ENCODE measurements around the gene TSGA10. TPM values are rescaled to one million over a fixed set of nuclear protein-coding genes. Genes with fewer than 3 reads are reported as not detected.
"Not testable (repeated sequence)": the region's sequence is repeated elsewhere in the genome, so short reads cannot be mapped to it uniquely, and the experiment has no call there.

The TSGA10 gene
- total and polyA plus RNA-seq, 2 donors (not counting 3 experiments of a cell fraction or from before 2014, with no cell fraction given): 0.12 to 2.7 TPM

DNA sequence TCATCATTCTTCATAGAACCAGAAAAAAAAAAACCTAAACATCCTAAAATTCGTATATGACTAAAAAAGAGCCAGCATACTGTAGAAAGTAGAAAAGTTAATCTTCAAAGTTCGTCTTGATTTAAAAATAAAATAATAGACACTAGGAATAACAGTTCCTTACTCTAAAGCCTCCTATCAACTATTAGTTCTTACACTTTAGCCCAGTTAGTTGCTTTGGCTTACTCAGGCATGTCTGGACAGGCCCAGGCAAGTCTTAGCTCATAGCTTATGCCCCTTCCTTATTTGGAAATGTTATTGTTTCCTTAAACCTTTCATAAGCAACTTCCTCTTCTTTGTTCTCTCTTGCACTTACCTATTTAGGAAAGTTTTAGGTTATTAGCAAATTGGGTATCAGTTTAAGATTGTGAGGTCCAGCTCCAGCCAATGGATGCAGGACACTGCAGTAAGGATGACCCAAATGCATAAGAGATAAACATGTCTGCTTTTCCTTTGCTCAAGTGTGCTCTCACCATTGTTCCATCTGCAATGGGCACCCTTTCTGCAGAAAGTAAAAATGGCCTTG, 113.9 kb downstream of the TSGA10 start:
- H3K9me3 ChIP-seq (replicated peaks; ENCODE audit: control insufficient read depth, insufficient read depth, low read length); H3K9me1 ChIP-seq (replicated peaks; ENCODE audit: control insufficient read depth, extremely low read depth, insufficient read depth, low read length); H3K4me3 ChIP-seq (replicated peaks in 1 of 3; ENCODE audit: insufficient read depth in 1 of 3, low read depth in 1 of 3, low read length in 3 of 3); H3K79me2 ChIP-seq (ENCODE audit: control insufficient read depth, insufficient read depth, low read length); BruUV-seq (replicated peaks); H3K27me3 ChIP-seq (ENCODE audit: control insufficient read depth in 2 of 2, insufficient read depth in 2 of 2, low read length in 2 of 2); H4K20me1 ChIP-seq (replicated peaks; ENCODE audit: control insufficient read depth, extremely low read depth, insufficient read depth, low read length); H3K9ac ChIP-seq (replicated peaks; ENCODE audit: extremely low read depth, insufficient read depth, low read length); POLR2A ChIA-PET; FAIRE-seq; H3K4me2 ChIP-seq (ENCODE audit: insufficient read depth, low read length); CTCF ChIA-PET; dilution Hi-C loops (cut with MboI; ENCODE audit: extremely low pct_ligation_motif_present, low sequenced_read_pairs); intact Hi-C loops (cut with micrococcal nuclease); H3K36me3 ChIP-seq (ENCODE audit: control insufficient read depth in 2 of 2, extremely low read depth in 1 of 2, insufficient read depth in 2 of 2, low read length in 2 of 2); H3K27ac ChIP-seq (ENCODE audit: insufficient read depth, low read depth, low read length); H3K4me1 ChIP-seq (ENCODE audit: control insufficient read depth, extremely low read depth, insufficient read depth, low read length): not testable (repeated sequence)
- DNase-seq (ENCODE audit: low read depth, low spot score): peak; percentile 29
- peak overlapping the region; percentile 3 for H2AFZ ChIP-seq (ENCODE audit: low read depth, low read length)

DNA sequence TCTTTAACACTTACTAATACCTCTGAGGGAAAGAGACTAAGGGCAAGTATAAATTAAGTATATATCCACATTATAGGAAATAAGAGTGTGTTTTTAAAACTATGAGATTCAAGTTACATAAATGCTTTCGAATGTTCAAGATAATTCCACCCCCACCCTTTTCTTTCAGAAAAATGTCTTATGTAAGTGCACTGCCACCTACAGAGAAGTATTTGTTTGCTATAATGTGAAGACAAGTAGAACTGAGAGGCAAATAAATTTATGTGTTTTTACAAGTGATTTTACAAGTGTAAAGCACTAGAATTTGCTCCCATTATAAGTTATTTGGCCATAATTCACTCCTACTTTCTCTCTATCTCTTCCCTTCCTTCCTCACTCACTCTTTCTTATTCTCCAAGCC, 118.8 kb downstream of the TSGA10 start:
- Histone ChIP-seq H3K27me3 (ENCODE audit: control insufficient read depth in 2 of 2, insufficient read depth in 2 of 2, low read length in 2 of 2) (no peaks in the 10 kb centered on the region), H3K4me1 (ENCODE audit: control insufficient read depth, extremely low read depth, insufficient read depth, low read length) (no peaks in the 10 kb centered on the region), H3K9me1 (replicated peaks; ENCODE audit: control insufficient read depth, extremely low read depth, insufficient read depth, low read length) (no peaks in the 10 kb centered on the region), H2AFZ (ENCODE audit: low read depth, low read length) (no peak overlapping the region), H4K20me1 (replicated peaks; ENCODE audit: control insufficient read depth, extremely low read depth, insufficient read depth, low read length) (no peaks in the 10 kb centered on the region), H3K4me3 (replicated peaks in 1 of 3; ENCODE audit: insufficient read depth in 1 of 3, low read depth in 1 of 3, low read length in 3 of 3) (no peak overlapping the region), H3K9ac (replicated peaks; ENCODE audit: extremely low read depth, insufficient read depth, low read length) (no peak overlapping the region), H3K9me3 (replicated peaks; ENCODE audit: control insufficient read depth, insufficient read depth, low read length) (no peaks in the 10 kb centered on the region), H3K79me2 (ENCODE audit: control insufficient read depth, insufficient read depth, low read length) (no peaks in the 10 kb centered on the region), H3K27ac (ENCODE audit: insufficient read depth, low read depth, low read length) (no peak overlapping the region), H3K36me3 (ENCODE audit: control insufficient read depth in 2 of 2, extremely low read depth in 1 of 2, insufficient read depth in 2 of 2, low read length in 2 of 2) (no peaks in the 10 kb centered on the region), H3K4me2 (ENCODE audit: insufficient read depth, low read length) (no peak overlapping the region)
- TF ChIP-seq JUN (IDR thresholded peaks at IDR 0.05; ENCODE audit: borderline replicate concordance, insufficient read depth, insufficient read length, low read depth): no peak
- no peak for TF ChIP-seq FOS (IDR thresholded peaks at IDR 0.05; ENCODE audit: borderline replicate concordance, insufficient read depth, low read length)
- TF ChIP-seq, protein P1, sequence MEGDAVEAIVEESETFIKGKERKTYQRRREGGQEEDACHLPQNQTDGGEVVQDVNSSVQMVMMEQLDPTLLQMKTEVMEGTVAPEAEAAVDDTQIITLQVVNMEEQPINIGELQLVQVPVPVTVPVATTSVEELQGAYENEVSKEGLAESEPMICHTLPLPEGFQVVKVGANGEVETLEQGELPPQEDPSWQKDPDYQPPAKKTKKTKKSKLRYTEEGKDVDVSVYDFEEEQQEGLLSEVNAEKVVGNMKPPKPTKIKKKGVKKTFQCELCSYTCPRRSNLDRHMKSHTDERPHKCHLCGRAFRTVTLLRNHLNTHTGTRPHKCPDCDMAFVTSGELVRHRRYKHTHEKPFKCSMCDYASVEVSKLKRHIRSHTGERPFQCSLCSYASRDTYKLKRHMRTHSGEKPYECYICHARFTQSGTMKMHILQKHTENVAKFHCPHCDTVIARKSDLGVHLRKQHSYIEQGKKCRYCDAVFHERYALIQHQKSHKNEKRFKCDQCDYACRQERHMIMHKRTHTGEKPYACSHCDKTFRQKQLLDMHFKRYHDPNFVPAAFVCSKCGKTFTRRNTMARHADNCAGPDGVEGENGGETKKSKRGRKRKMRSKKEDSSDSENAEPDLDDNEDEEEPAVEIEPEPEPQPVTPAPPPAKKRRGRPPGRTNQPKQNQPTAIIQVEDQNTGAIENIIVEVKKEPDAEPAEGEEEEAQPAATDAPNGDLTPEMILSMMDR (IDR thresholded peaks at IDR 0.05; ENCODE audit: extremely low read depth in 1 of 2, insufficient read depth in 1 of 2, low read depth in 1 of 2, low read length in 2 of 2): no peak
- no peak for TF ChIP-seq MYC (IDR thresholded peaks at IDR 0.05; ENCODE audit: low read depth, low read length)
- no peak for TF ChIP-seq POLR2AphosphoS5 (IDR thresholded peaks at IDR 0.05; ENCODE audit: insufficient read depth, low read depth, low read length)
- no peak for TF ChIP-seq GATA2 (IDR thresholded peaks at IDR 0.05; ENCODE audit: insufficient read depth, insufficient read length, low read depth, low read length)
- TF ChIP-seq EZH2 (IDR thresholded peaks at IDR 0.05; ENCODE audit: borderline replicate concordance, low read depth, low read length, severe bottlenecking): no peak
- no peak for TF ChIP-seq POLR2A (IDR thresholded peaks at IDR 0.05; ENCODE audit: low read depth, low read length)
- TF ChIP-seq, protein P2, sequence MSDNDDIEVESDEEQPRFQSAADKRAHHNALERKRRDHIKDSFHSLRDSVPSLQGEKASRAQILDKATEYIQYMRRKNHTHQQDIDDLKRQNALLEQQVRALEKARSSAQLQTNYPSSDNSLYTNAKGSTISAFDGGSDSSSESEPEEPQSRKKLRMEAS (IDR thresholded peaks at IDR 0.05; ENCODE audit: insufficient read depth, insufficient read length): no peak
- POLR2A ChIA-PET: no interaction called here
- dilution Hi-C loops (cut with MboI; ENCODE audit: extremely low pct_ligation_motif_present, low sequenced_read_pairs) (no loop called here), intact Hi-C loops (cut with micrococcal nuclease) (no loop called here)
- CTCF ChIA-PET: no interaction called here
- DNase-seq (ENCODE audit: low read depth, low spot score) (no peak), FAIRE-seq (no peak)
- BruUV-seq (replicated peaks): no TSS peak

Data from endothelial cell of umbilical vein (primary cell).